Measurements from ENCODE around the gene VAV3.

Gene VAV3

DNA sequence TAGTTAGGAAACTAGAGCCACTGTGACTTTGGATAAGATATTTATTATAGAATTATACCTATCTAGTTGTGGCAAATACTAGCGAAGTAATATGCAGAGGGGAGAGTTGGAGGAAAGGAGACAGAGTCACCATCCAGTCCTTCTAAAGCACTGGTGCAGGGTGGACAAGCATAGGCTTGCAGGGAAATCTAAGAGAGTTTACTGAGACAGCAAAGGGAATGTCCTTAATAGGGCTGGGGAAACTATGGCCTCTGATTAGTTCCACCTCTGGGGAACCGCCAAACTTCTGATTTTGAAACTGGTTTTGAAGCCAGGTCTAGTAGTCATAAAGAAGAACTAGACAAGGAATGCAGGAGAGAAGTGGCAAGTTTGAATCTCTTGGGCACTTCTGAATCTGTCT lies 407.9 kb downstream of the VAV3 start:
- no peak for DNase-seq

GRCh38 chr1:107555578-107555977 lies 409.4 kb downstream of the VAV3 start:
- no peak for DNase-seq

DNA sequence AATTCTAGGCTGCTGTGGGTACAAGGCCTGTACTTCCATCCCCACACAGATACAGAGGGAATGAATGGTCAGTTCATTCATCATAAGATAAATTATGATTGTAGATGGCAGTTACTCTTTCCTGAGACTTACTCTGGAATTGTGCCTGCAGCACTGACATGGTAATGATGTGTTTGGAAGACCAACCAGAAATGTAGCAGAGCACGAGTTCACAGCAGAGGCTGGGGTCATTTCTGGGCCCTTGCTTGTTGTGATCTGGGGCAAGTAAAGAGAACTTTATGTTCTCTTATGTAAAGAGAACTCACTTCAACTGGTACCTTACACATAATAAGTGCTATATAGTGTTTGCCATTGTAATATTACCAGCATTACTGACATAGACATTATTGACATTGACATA lies 412.2 kb downstream of the VAV3 start:
- no peak for DNase-seq

DNA sequence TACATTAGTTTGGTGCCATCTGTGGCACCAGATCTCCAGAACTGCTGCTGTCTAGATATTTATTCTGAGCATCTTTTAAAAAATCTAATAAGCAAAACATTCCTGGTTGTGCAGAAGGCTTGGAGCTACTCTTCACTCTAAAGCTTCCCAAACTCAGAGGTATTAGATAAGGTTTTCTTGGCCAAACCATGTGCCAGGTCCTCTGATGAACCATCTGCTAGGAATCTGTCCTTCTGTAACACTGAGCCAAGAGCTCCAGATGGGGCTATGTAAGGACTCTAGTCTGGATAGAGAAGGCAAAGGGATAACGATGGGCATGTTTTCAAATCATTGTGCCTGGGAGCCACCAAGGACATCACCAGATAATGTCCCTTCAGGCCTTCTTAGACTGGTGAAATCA lies 413.5 kb downstream of the VAV3 start:
- DNase-seq, result no peak

GRCh38 chr1:107550358-107550757 lies 414.6 kb downstream of the VAV3 start:
- DNase-seq, result no peak

GRCh38 chr1:107549152-107549810 lies 415.7 kb downstream of the VAV3 start:
- DNase-seq, result no peak

- no peak for DNase-seq
These were observed 416.7 kb downstream of the VAV3 start for GRCh38 chr1:107548276-107548675.

DNA sequence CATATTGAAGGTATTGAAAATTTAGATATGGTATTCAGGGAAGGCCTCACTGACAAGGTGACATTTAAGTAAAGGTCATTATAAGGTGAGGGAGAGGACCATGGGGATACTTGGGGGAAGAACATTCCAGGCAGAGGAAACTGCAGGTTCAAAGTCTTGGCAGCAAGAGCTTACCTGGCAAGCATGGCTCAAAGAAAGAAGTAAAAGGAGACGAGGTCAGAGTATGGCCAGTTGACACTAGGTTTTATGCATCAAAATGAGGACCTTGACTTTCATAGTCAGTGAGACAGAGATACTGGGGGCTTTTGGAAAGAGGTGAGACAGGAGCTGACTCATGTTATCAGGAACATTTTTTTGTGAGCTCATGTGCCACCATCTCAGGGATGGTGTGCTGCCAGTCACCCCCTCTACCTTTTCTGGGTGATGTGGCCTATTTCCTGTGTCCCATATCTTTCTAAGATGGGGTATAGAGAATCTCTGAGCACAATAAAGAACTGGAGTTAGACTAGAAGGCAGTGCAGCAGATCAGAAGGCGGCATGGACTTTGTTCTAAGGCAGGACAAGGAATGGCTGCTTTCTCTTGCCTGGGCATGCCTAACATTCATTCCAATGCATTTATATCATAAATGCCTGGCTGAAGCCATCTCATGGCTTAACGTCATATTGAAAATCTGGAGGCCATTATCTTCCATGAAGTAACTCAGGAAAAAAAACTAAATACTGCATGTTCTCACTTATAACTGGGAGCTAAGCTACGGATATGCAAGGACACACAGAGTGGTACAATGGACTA lies 417.4 kb downstream of the VAV3 start:
- DNase-seq, result no peak

DNA sequence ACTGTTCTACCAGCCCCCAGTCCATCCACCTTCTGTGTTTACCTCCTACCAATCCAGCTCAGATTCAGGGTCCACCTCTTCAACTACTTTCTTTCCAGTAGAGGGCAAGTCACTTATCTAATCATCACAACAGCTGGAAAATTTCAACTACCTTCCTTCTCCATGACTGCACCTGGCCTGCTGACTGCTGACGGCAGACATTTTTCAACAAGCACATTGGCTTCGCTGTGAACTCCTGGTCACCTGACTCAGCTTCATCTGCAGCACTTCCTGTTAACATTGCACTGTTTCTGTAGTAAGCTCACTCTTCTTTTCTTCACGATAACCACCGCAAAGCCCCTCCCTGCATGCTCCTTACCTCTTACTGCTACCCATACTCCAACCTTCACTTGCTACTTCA lies 418.4 kb downstream of the VAV3 start:
- no peak for DNase-seq

GRCh38 chr1:107545879-107546278 lies 419.1 kb downstream of the VAV3 start:
- no peak for DNase-seq

DNA sequence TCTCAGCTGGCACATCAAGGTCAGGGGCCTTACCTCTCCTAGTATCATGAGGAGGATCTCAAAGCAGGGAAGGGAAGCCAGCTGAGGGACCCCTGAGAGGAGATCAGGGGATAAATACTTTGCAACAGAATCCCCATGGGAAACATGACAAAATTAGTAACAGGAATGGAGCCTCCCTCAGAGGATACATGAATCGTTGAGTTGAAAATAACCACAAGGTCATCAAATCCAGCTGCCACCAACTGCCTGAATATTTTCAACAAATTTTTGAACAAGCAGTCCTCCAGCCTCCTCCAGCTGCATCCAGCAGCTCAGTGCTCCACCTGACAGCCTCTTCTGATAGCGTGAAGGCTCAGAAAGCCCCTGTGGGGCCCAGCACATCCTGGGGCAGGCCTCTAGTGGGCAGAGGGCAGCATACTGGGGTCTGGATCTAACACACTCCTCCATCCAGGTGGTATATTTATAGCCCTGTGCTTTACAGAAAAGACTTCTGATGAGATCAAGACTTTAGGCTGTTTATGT lies 419.9 kb downstream of the VAV3 start:
- no peak for DNase-seq

DNA sequence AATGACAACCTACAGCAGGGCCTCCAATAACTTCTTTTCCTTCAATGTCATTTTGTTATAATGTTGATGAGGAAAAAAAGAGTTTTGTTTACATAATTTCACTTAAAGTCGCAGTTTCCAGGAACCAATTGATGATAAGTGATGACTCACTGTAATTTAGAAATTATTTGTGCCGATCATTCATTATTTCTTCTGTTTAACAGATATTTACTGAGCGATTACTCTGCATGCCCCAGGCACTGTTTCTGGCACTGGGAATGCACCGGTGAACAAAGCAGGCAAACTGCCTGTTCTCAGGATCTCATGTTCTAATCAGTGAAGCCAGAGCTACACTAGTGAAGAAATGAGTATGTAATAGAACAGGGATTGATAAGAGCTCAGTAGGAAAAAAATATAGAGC lies 420.7 kb downstream of the VAV3 start:
- no peak for DNase-seq

DNA sequence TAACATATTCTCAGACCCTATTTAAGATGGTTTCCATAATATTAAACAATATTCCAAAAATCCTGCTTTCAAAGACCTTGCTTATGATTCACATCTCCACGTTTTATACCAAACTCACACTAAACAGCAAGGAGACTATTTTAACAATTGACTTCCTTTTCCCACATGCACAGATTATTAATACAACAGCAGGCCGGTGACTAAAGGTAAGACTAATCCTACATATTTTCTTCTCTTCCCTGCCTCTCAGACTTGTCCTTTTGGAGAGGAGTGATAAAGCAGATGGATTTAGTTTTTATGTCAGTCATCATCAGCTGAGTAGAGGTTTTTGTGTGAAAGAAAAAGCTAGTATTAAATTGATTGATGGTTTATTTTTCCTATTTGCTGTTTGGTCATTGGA lies 423.6 kb downstream of the VAV3 start:
- no peak for DNase-seq

DNA sequence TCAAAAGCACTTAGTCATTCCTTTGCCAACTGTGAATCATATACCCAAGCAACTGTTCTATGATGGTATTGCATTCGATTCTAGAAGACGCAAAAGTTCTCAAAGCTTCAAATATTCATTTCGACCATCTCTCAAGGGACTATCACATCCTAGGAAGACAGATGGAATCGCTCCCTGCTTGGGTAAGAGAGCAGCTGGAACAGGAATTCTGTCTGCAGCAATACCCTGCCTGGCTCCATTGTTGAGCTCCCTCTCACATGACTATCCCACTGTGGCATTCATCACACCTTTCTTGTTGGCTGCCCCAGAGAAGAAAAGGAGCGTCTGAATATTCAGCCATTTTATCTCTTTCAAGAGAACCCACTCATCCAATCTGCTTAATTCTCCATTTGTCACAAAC lies 426.5 kb downstream of the VAV3 start:
- DNase-seq, result no peak

DNA sequence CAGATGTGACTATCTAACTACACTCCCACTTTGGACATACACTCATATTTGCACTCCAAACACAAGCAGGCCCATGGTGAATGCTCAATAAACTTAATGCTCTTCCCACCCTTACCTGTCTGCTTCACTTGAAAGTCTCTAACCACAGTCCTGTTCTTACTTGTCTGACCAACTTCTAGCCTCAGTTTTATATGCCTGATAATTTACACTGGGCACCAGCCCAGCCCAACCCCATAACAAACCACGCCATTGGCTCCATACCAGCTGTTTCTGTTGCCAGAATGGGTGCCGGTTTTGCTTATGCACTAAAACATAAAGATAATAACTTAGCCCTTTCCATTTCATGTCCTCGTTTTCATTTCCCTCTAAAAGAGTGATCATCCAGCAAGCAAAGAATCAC lies 428.7 kb downstream of the VAV3 start:
- no peak for DNase-seq

DNA sequence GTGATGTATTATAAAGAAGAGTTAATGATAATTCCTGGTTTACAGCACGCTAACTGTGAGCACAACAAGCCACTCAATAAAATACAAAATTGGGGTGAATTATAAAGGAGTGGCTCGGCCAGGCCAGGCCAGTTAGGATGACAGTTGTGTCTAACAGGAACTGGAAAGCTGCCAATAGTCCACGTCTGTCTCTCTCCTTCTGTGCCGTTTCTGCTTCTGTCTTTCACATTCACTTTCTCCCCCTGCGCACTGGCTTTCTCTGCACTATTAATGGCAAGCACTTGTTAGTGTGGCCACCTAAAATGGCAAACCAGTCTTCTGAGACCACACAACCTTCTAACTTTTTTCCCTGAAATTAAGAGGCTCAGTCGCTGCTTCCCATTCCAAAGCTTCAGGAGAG lies 429.9 kb downstream of the VAV3 start:
- DNase-seq, result no peak

GRCh38 chr1:107534632-107535031 lies 430.3 kb downstream of the VAV3 start:
- no peak for DNase-seq

DNA sequence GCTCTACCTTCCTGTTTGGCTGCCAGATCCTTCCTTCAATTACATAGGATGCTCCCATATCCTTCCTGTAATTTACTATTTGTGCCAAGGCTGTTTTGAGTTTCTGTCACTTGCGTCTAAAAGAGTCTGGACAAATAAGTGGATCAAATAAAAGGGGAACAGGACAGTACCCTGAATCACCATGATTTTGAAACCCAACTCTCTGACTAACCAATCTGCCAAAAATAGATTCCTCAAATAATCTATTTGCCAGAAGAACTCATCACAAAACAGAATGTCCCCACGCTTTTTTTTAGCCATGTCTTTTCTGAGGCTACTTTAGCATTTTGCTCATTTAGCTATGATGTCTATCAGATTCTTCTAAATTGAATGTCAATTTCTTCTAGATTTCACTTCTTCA lies 431.5 kb downstream of the VAV3 start:
- no peak for DNase-seq

- DNase-seq, result no peak
These were observed 432.7 kb downstream of the VAV3 start for GRCh38 chr1:107532318-107532717.

GRCh38 chr1:107531065-107531908 lies 433.7 kb downstream of the VAV3 start:
- DNase-seq, result no peak

- DNase-seq, result no peak
These were observed 434.4 kb downstream of the VAV3 start for GRCh38 chr1:107530543-107530942.

DNA sequence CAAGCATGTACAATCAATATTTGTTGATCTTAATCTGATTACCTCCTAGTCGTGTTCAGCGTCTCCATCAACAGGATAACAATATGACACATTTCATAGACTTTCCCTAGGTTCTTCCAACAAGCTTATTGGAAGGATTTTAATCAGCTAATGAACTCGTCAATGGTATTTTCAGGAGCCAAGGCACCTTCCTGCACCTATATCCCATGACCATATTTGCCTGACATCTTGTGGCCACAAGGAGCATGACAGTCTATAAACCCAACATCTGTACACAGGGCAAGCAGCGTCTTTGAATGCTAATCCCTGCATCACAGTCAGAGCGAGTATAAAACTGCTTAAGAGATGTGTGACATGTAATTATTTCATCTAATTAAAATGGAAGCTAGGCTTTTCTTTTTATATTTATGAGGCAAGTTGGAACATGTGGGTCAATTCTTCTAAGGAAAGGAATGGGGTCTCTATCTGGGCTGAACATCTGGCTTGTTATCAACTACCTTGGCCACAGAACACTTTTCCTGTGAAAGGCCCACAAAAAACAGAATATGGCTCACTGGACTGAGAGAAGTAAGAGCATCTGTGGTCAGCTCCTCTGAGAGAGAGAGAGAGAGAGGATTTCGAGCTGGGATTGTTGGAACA lies 435.4 kb downstream of the VAV3 start:
- DNase-seq, result peak; percentile 14

Data from 8988T (cell line).